CD4-positive, alpha-beta memory T cell (primary cell): ENCODE data around the gene SEC23A. TPM values are rescaled to one million over a fixed set of nuclear protein-coding genes. Genes with fewer than 3 reads are reported as not detected.

Source experiments
- CTCF ChIA-PET: fragments of 350-600 bp; sonication (Branson Sonifier 250); formaldehyde crosslinking; loops from one replicate; lab custom pipeline; 2021; ENCODE audit warnings: inconsistent platforms; ENCODE audit not compliant: partially characterized antibody; lab: Charles Lee
- POLR2A ChIA-PET: fragments of 350-600 bp; sonication (Branson Sonifier 250); formaldehyde crosslinking; loops from one replicate; lab custom pipeline; 2021; ENCODE audit not compliant: partially characterized antibody; lab: Charles Lee
- DNase-seq, 5 donors: peaks; one replicate each; pipeline versions ENCODE4 v3.0.0 to v3.0.0-alpha.2; 2020 to 2022; ENCODE audit warnings: mixed read lengths in 1 of 5
- H3K27ac ChIP-seq: one replicate; pipeline ENCODE4 v1.7.0; 2013; ENCODE audit warnings: low read depth, low read length
- H3K27me3 ChIP-seq: 2 replicates; pipeline ENCODE4 v1.7.0; 2013; ENCODE audit warnings: mild to moderate bottlenecking, low read length, moderate library complexity; ENCODE audit not compliant: insufficient read depth
- H3K36me3 ChIP-seq: 2 replicates; pipeline ENCODE4 v1.7.0; 2013; ENCODE audit warnings: mild to moderate bottlenecking, low read length, moderate library complexity; ENCODE audit not compliant: insufficient read depth
- H3K4me1 ChIP-seq: 2 replicates; pipeline ENCODE4 v1.7.0; 2013; ENCODE audit warnings: mild to moderate bottlenecking, low read length, moderate library complexity; ENCODE audit not compliant: insufficient read depth
- H3K4me3 ChIP-seq, 2 donors: one replicate each; pipeline ENCODE4 v1.7.0; 2013; ENCODE audit warnings: low read length in 2 of 2, mild to moderate bottlenecking in 1 of 2
- H3K9me3 ChIP-seq, 2 donors: one replicate each; pipeline ENCODE4 v1.7.0; 2013; ENCODE audit warnings: low read length in 2 of 2, control low read depth in 1 of 2; ENCODE audit not compliant: control insufficient read depth in 1 of 2
- H3K27ac Mint-ChIP-seq, 7 donors: one replicate each; pipeline ENCODE4 v1.8.0; 2020 to 2021; ENCODE audit warnings: mixed read lengths in 7 of 7, mild to moderate bottlenecking in 6 of 7, inconsistent platforms in 3 of 7, moderate library complexity in 3 of 7
- H3K27me3 Mint-ChIP-seq, 2 donors: one replicate each; pipeline ENCODE4 v1.8.0; 2020 to 2021; ENCODE audit warnings: mixed read lengths in 2 of 2
- H3K36me3 Mint-ChIP-seq, 2 donors: one replicate each; pipeline ENCODE4 v1.8.0; 2020 to 2021; ENCODE audit warnings: mixed read lengths in 2 of 2, inconsistent platforms in 1 of 2, mild to moderate bottlenecking in 1 of 2
- H3K4me1 Mint-ChIP-seq, 4 donors: one replicate each; pipeline ENCODE4 v1.8.0; 2020 to 2021; ENCODE audit warnings: mixed read lengths in 4 of 4, mild to moderate bottlenecking in 1 of 4
- H3K4me3 Mint-ChIP-seq, 8 donors: one replicate each; pipeline ENCODE4 v1.8.0; 2020 to 2021; ENCODE audit warnings: mixed read lengths in 8 of 8, mild to moderate bottlenecking in 7 of 8, moderate library complexity in 6 of 8, inconsistent platforms in 3 of 8
- H3K9me3 Mint-ChIP-seq, 8 donors: one replicate each; pipeline ENCODE4 v1.8.0; 2020 to 2021; ENCODE audit warnings: mixed read lengths in 8 of 8, mild to moderate bottlenecking in 5 of 8, inconsistent platforms in 3 of 8, moderate library complexity in 1 of 8
- intact Hi-C: fragments of 100-400 bp; cut with micrococcal nuclease; formaldehyde crosslinking; loops from one replicate; pipeline ENCODE4 v1.15.1; 2023
- polyA plus RNA-seq, 2 donors: library from polyadenylated mRNA; unstranded; fragments of 300-500 nt; fragmentation: Illumina TruSeq; gene quantifications; one replicate each; pipeline ENCODE4 v1.2.3, GENCODE V29; 2021
- total RNA-seq, 2 experiments: library from RNA; stranded (reverse); gene quantifications; one replicate each; pipeline ENCODE4 v1.2.3, GENCODE V29; 2021

Gene SEC23A
- total and polyA plus RNA-seq, 4 experiments from 2014 or later: 42.9 to 70.3 (median 54.3) TPM

GRCh38 chr14:38991299-38991698 lies 111.7 kb downstream of the SEC23A start:
- peaks cover 0 to 4% of the 10 kb centered on the region in 2 donors for H3K27me3 Mint-ChIP-seq
- no peak overlapping the region for H3K4me3 Mint-ChIP-seq
- ChIA-PET POLR2A (no interaction called here), CTCF (no interaction called here)
- Histone ChIP-seq H3K27me3 (no peaks in the 10 kb centered on the region), H3K36me3 (no peaks in the 10 kb centered on the region), H3K4me3 (no peak overlapping the region), H3K9me3 (no peaks in the 10 kb centered on the region), H3K4me1 (no peaks in the 10 kb centered on the region), H3K27ac (no peak overlapping the region)
- intact Hi-C loops: no loop called here
- DNase-seq: no peak
- H3K4me1 Mint-ChIP-seq: peaks cover 4 to 10% (median 9%) of the 10 kb centered on the region in 4 donors
- no peaks in the 10 kb centered on the region for H3K36me3 Mint-ChIP-seq
- H3K9me3 Mint-ChIP-seq: no peaks in the 10 kb centered on the region
- H3K27ac Mint-ChIP-seq: no peak overlapping the region

DNA sequence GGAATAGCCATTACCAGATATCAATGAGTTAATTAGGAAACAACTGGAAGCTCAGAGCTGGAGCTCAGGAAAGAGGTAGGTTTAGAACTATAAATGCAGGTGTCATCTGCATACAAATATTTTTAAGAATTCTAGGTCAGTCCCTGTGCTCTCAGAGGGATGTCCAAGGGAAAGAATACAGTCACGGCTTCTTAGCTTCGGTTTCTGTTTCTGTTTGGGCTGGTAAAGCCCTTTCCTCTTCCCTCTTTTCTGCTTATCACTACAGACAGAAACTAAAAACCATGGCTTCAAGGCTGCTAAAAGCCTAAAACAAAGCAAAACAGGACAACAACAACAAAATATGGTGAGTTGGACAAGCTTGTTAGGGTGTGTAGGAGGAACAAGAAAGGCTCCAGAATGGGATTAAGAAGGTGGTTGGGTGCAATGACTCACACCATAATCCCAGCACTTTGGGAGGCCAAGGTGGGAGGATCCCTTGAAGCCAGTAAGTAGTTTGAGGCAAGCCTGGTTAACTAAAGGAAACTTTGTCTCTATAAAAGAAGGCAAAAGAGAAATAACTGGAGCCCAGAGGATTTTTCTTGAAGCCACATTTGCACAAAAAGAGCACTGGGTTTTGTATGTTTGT lies 113.0 kb downstream of the SEC23A start:
- ChIA-PET POLR2A (no interaction called here), CTCF (no interaction called here)
- Mint-ChIP-seq H3K27me3 (peaks cover 0 to 4% of the 10 kb centered on the region in 2 donors), H3K4me3 (peak overlapping the region in 4 of 8 donors; percentile 29 to 50 (median 37)), H3K9me3 (peaks cover 0 to 2% (median 0%) of the 10 kb centered on the region in 8 donors), H3K4me1 (peaks cover 4 to 10% (median 9%) of the 10 kb centered on the region in 4 donors), H3K36me3 (no peaks in the 10 kb centered on the region), H3K27ac (peak overlapping the region in 1 of 7 donors; percentile 69)
- no peaks in the 10 kb centered on the region for H3K27me3 ChIP-seq
- H3K4me1 ChIP-seq: no peaks in the 10 kb centered on the region
- no peak overlapping the region for H3K27ac ChIP-seq
- intact Hi-C loops: no loop called here
- H3K9me3 ChIP-seq: no peaks in the 10 kb centered on the region
- no peak overlapping the region for H3K4me3 ChIP-seq
- DNase-seq: no peak
- no peaks in the 10 kb centered on the region for H3K36me3 ChIP-seq

DNA sequence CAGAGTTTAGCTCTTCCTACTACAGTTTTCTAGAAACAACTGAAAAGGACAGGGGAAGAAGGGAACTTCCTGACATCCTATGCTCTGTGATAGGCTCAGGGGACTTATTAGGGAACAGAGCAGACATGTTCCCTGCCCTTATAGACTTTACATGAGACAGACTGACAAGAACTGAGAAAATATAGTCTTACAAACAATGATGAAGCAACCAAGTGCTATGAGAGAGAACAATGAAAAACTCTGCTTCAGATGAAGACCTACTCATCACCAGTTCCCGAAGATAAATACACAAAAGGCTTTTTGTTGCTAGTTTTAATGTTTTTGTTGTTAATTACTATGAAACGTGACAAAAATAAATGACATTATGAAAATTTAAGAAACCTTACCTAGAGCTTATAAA lies 115.3 kb downstream of the SEC23A start:
- Histone ChIP-seq H3K9me3 (no peaks in the 10 kb centered on the region), H3K27me3 (no peaks in the 10 kb centered on the region), H3K4me3 (no peak overlapping the region), H3K27ac (no peak overlapping the region), H3K36me3 (no peaks in the 10 kb centered on the region), H3K4me1 (no peaks in the 10 kb centered on the region)
- no peak overlapping the region for H3K4me3 Mint-ChIP-seq
- peaks cover 4 to 10% (median 9%) of the 10 kb centered on the region in 4 donors for H3K4me1 Mint-ChIP-seq
- peaks cover 4 to 6% of the 10 kb centered on the region in 2 donors for H3K27me3 Mint-ChIP-seq
- H3K9me3 Mint-ChIP-seq: peaks cover 0 to 6% (median 1%) of the 10 kb centered on the region in 8 donors
- intact Hi-C loops: no loop called here
- ChIA-PET POLR2A (no interaction called here), CTCF (no interaction called here)
- no peaks in the 10 kb centered on the region for H3K36me3 Mint-ChIP-seq
- no peak for DNase-seq
- H3K27ac Mint-ChIP-seq: no peak overlapping the region

- Histone ChIP-seq H3K9me3 (no peaks in the 10 kb centered on the region), H3K27ac (no peak overlapping the region), H3K4me3 (no peak overlapping the region), H3K36me3 (no peaks in the 10 kb centered on the region), H3K27me3 (no peaks in the 10 kb centered on the region), H3K4me1 (no peaks in the 10 kb centered on the region)
- peaks cover 0 to 36% (median 14%) of the 10 kb centered on the region in 8 donors for H3K9me3 Mint-ChIP-seq
- no peak overlapping the region for H3K4me3 Mint-ChIP-seq
- ChIA-PET POLR2A (no interaction called here), CTCF (interaction anchor here (1.2 kb wide), 1 partner anchor 9 kb away, joined by 4 read pairs; no protein-coding TSS in a partner anchor)
- H3K36me3 Mint-ChIP-seq: no peaks in the 10 kb centered on the region
- H3K27ac Mint-ChIP-seq: no peak overlapping the region
- intact Hi-C loops: no loop called here
- H3K27me3 Mint-ChIP-seq: peaks cover 17 to 29% of the 10 kb centered on the region in 2 donors
- no peak for DNase-seq
- peaks cover 0 to 3% (median 0%) of the 10 kb centered on the region in 4 donors for H3K4me1 Mint-ChIP-seq
Observed at GRCh38 chr14:38982837-38983236, 120.2 kb downstream of the SEC23A start.

DNA sequence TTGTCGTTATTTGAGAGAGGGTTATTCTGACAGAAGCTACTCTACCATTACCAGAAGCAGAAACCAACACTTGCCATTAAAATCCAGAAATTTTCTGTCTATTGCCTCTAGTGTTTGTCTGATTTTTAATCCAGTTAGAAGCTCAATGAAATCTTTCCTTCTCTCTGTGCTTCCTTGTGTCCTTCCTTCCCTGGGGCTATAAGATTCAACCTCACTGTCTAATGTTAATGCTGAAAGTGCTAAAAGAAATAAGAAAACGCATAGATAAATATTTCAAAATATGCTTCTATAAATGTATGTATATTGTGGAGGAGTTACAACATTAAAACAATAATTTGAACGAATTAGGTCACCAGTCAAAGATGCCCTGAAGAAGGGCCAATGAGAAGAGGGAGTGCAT lies 120.8 kb downstream of the SEC23A start:
- Histone ChIP-seq H3K36me3 (no peaks in the 10 kb centered on the region), H3K27ac (no peak overlapping the region), H3K4me1 (no peaks in the 10 kb centered on the region), H3K27me3 (no peaks in the 10 kb centered on the region), H3K4me3 (no peak overlapping the region), H3K9me3 (no peaks in the 10 kb centered on the region)
- intact Hi-C loops: no loop called here
- no peak overlapping the region for H3K4me3 Mint-ChIP-seq
- no peaks in the 10 kb centered on the region for H3K4me1 Mint-ChIP-seq
- H3K36me3 Mint-ChIP-seq: no peaks in the 10 kb centered on the region
- peaks cover 17 to 30% of the 10 kb centered on the region in 2 donors for H3K27me3 Mint-ChIP-seq
- DNase-seq: no peak
- ChIA-PET CTCF (interaction anchor here (1.2 kb wide), 1 partner anchor 8 kb away, joined by 4 read pairs; no protein-coding TSS in a partner anchor), POLR2A (no interaction called here)
- no peak overlapping the region for H3K27ac Mint-ChIP-seq
- peaks cover 0 to 41% (median 18%) of the 10 kb centered on the region in 8 donors for H3K9me3 Mint-ChIP-seq

Other genes with a start within 250 kb of the SEC23A start
- 10 to 100 TPM; 13.4 to 16.9 TPM for gene GEMIN2, start 11.1 kb upstream of the SEC23A start, total RNA-seq
- 10 to 100 TPM; 14.4 to 15.0 TPM for gene GEMIN2, start 11.1 kb upstream of the SEC23A start, polyA plus RNA-seq
- gene TRAPPC6B, start 67.1 kb upstream of the SEC23A start, total RNA-seq: 10 to 100 TPM; 33.4 to 35.5 TPM
- 10 to 100 TPM in 1 of 2 donors, 1 to 10 TPM in 1; 9.5 to 15.3 TPM for gene TRAPPC6B, start 67.1 kb upstream of the SEC23A start, polyA plus RNA-seq
- 10 to 100 TPM; 86.0 to 93.8 TPM for gene PNN, start 72.0 kb upstream of the SEC23A start, total RNA-seq
- gene PNN, start 72.0 kb upstream of the SEC23A start, polyA plus RNA-seq: 10 to 100 TPM; 10.3 to 35.8 TPM
- gene MIA2, start 130.7 kb upstream of the SEC23A start, total RNA-seq: 10 to 100 TPM; 25.8 to 26.6 TPM
- 10 to 100 TPM; 19.0 to 26.7 TPM for gene MIA2, start 130.7 kb upstream of the SEC23A start, polyA plus RNA-seq